HG03378 (cell line): ENCODE measurements around the gene PKNOX2.
"Not testable (repeated sequence)": the region's sequence is repeated elsewhere in the genome, so short reads cannot be mapped to it uniquely, and the experiment has no call there.

Source experiments
- ATAC-seq: cut with Tn5 transposase; IDR thresholded peaks from one replicate; pipeline ENCODE4 v1.9.1; 2021; ENCODE audit warnings: mild to moderate bottlenecking, moderate library complexity; ENCODE audit not compliant: unreplicated experiment

PKNOX2 gene

DNA sequence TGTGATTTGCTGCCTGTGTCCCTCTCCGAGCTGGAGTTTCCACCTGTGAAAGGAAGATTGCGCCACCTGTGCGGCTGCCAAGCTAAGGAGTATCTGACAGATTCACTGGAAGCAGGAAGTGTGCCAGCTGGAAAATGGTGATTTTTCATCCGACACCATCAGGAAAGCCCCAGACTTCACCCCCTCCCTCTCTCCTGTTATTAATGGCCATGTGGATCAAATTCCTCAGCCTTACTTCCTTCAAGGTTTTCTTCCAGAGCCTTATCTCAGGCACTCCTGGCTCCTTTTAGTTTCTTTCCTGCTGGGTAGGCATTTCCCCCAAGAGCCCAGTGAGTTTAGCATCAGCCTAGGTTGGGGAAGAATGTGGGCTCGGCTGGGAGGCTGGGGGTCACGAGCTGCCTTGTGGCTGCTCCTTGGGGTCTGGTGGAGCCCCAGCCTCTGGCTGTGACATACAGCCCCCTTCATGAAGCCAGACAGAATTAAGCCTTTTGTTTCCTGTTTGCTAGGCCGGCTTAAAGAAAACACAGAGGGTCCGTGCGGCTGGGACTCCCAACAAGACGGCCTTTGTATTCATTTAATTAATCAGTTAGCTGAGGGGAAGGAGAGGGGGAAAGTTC is 37.1 kb downstream of the PKNOX2 start:
- ATAC-seq, result no peak

DNA sequence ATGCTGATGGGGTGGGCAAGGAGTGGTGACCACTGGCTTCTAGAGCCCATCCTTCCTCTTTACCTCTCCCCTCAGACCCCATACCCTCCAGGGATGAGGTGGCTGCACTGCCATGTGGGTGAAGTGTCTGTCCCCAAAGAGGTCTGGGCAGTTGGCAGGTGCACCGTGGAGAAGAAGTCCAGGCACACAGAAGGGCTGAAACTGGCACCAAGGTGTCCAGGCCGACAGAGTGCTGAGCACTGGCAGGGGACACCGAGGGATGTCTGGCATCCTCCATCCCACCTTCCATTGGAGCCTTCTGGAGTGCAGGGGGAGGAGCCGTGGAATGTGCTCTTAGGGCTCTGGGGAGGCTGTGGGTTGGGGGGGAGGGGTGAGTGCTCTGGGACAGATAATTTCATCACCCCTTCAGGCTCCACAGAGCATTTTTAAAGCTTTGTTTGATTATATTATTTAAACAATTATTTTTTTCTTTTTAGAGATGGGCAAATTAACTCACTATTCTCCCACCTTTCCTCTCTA is 37.9 kb downstream of the PKNOX2 start:
- ATAC-seq, result no peak

- ATAC-seq, result no peak
Observed at GRCh38 chr11:125202977-125203376, 38.4 kb downstream of the PKNOX2 start.

DNA sequence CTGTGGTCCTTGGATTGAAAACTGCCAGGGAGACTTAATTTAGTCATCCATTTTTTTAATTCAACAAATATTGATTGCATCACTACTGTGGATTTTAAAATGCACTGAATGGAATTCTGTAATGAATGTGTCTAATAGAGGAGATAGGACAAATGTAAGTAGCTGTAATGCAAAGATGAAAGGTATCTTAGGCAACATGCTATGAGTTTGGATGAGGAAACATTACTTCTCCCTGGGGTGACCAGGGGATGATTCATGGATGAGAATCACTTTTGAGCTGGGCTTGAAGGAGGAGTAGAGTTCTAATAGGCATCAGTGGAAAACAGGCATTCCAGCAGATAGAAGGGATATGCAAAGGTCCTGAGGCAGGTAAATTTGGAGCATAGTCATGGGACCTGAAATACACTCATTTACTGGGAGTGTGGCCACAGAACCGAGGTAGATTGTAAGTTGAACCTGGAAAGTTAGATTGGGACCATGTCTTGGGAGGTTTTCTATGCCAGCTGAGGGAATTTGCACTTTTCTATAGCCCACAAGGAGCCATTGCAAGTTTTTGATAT is 43.4 kb downstream of the PKNOX2 start:
- ATAC-seq, result no peak

DNA sequence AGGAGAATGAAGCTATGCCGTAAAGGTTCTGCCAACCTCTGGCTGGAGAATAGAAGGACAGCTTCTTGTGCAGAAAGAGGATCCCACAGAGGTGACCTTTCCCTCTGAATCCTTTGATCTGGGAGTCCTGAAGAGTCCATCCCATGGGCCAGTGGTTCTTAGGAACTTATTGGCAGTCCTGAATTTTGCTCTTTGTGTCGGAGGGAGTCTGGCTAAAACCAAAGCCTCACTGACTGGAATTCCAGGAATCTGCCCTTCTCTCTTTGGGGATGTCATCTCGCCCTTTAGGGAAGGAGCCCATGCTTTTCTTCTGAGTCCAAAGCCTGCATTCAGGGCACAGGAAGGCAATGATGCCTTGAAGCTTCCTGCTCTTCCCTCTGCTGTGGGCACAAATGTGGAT is 45.5 kb downstream of the PKNOX2 start:
- no peak for ATAC-seq

- ATAC-seq, result no peak
Observed at GRCh38 chr11:125211191-125211947, 46.8 kb downstream of the PKNOX2 start.

DNA sequence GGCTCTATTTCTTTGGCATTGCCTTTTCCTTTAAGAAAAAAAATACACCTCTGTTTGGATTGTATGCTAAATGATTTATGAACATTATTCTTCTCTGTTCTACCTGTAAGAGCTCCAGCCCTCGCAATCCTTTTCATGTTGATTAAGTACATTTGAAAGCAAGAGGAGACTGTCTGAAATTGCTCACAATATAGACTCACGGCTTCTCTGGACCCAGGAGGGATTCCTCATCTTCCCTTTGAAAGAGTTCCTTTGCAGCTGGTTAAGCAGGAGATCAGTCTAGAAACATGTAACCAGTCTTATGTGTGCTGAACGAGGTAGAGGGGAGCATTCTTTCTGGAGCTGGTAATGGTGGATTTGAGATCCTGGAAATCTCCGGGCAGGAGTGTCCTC is 47.4 kb downstream of the PKNOX2 start:
- no peak for ATAC-seq

- ATAC-seq, result no peak
Observed at GRCh38 chr11:125214601-125215565, 50.3 kb downstream of the PKNOX2 start.

- ATAC-seq, result no peak
Observed at GRCh38 chr11:125215976-125216375, 51.4 kb downstream of the PKNOX2 start.

- ATAC-seq, result no peak
Observed at GRCh38 chr11:125218336-125218735, 53.8 kb downstream of the PKNOX2 start.

GRCh38 chr11:125221461-125221860 is 56.9 kb downstream of the PKNOX2 start:
- no peak for ATAC-seq

DNA sequence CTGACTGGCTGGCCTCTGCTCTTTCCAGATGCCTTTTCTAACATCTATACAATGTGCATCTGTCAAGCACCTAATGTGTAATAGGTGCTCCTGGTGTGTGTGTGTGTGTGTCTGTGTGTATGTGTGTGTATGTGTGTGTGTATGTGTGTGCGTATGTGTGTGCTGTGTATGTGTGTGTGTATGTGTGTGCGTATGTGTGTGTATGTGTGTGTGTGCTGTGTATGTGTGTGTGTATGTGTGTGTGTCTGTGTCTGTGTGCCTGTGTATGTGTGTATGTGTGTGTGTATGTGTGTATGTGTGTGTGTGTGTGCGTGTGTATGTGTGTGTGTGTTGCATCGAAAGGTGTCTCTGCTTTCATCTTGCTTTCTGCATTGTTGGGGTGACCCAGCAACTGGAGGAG is 57.9 kb downstream of the PKNOX2 start:
- ATAC-seq, result no peak

DNA sequence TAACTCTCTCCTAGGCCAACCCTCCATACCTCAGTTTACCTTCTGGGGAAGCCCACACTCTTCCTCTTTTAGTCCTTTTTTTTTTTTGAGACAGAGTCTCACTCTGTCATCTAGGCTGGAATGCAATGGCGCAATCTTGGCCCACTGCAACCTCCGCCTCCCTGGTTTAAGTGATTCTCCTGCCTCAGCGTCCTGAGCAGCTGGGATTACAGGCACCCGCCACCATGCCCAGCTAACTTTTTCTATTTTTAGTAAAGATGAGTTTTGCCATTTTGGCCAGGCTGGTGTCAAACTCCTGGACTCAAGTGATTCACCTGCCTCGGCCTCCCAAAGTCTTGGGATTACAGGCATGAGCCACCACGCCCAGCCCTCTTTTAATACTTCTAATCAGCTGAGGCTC is 58.6 kb downstream of the PKNOX2 start:
- ATAC-seq, result not testable (repeated sequence)

DNA sequence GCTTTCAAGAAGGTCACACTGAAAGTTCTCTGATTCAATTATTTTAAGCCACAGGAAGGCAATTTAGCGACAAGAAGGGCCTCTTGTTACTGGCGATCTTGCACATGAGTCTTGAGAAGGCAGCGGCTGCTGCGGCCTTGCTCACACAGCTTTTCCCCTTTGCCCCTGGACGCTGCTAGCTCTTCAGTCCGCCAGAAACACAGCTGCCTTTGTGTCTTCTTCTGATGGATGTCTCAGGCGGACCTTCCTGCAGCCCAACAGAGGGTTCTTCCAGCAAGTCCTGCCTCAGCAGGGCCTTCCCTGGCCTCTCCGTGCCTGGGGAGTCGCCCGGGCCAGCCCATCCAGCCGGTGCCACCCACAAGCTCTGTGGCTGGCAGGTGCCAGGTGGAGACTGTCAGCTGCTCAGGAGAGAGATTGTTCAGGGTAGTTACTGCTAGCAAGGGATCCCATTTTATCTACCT is 59.4 kb downstream of the PKNOX2 start:
- ATAC-seq, result no peak

GRCh38 chr11:125224391-125225021 is 60.0 kb downstream of the PKNOX2 start:
- no peak for ATAC-seq

GRCh38 chr11:125225401-125225800 is 60.9 kb downstream of the PKNOX2 start:
- no peak for ATAC-seq

DNA sequence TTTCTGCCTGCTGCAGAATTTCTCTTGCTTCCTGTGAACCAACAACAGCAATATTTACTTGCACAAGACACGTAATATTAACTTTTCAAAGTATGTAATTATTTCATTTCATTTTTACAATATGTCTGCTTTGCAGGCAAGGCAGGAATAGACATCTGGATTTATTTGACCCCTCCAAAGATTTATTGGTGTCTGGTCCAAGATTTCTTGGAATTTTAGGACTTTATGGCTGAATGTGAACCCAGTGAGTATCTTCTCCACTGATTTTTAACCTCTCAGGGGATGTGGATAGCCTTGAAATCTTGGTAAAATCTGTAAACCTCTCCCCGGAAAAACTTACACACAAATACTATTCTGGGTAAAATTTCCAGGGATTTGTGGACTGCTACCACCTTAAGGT is 61.5 kb downstream of the PKNOX2 start:
- no peak for ATAC-seq

- no peak for ATAC-seq
Observed at GRCh38 chr11:125226706-125227105, 62.2 kb downstream of the PKNOX2 start.

DNA sequence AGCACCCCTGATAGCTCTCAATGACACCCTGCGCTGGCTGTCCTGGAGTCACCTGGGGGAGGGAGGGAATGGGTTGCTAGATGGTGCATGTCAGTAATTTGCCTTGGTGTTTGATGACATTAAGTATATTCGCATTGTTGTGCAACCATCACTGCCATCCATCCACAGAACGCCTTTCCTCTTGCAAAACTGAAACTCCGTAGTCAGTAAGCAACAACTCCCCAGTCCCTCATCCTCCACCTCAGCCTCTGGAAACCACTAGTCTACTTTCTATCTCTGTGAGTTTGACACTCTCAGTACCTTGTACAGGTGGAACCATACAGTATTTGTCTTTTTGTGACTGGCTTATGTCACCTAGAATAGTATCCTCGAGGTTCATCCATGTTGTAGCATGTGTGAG is 62.6 kb downstream of the PKNOX2 start:
- ATAC-seq, result no peak

GRCh38 chr11:125228445-125228844 is 63.9 kb downstream of the PKNOX2 start:
- ATAC-seq, result no peak
